GM23248 (cell line): ENCODE measurements around the gene CPLX3. TPM values are rescaled to one million over a fixed set of nuclear protein-coding genes. Genes with fewer than 3 reads are reported as not detected.

Experiments used
- DNase-seq: peaks from one replicate; pipeline ENCODE4 v3.0.0-alpha.2; 2015
- H2AFZ ChIP-seq: fragments of 200-600 bp; sonication (generic); 2 replicates; pipeline ENCODE4 v1.6.1; 2016; ENCODE audit warnings: antibody characterized with exemption
- H3F3A ChIP-seq: fragments of 200-600 bp; sonication (generic); 2 replicates; pipeline ENCODE4 v1.6.1; 2016; ENCODE audit warnings: mild to moderate bottlenecking, antibody characterized with exemption, mixed run types; ENCODE audit not compliant: insufficient read depth
- H3K27ac ChIP-seq: fragments of 200-600 bp; sonication (generic); 2 replicates; pipeline ENCODE4 v1.5.1; 2016; ENCODE audit warnings: mild to moderate bottlenecking
- H3K27me3 ChIP-seq: fragments of 200-600 bp; sonication (generic); replicated peaks from 2 replicates; pipeline ENCODE4 v1.6.1; 2016; ENCODE audit warnings: mild to moderate bottlenecking; ENCODE audit not compliant: insufficient read depth
- H3K36me3 ChIP-seq: fragments of 200-600 bp; sonication (generic); 2 replicates; pipeline ENCODE4 v1.6.1; 2016; ENCODE audit warnings: low read depth, mild to moderate bottlenecking
- H3K4me1 ChIP-seq: fragments of 200-600 bp; sonication (generic); 2 replicates; pipeline ENCODE4 v1.6.1; 2016; ENCODE audit warnings: mild to moderate bottlenecking; ENCODE audit not compliant: insufficient read depth
- H3K4me2 ChIP-seq: fragments of 200-600 bp; sonication (generic); one replicate; pipeline ENCODE4 v1.6.1; 2016; ENCODE audit warnings: mild to moderate bottlenecking; ENCODE audit not compliant: unreplicated experiment
- H3K4me3 ChIP-seq: fragments of 200-600 bp; sonication (generic); 2 replicates; pipeline ENCODE4 v1.5.1; 2016; ENCODE audit warnings: mild to moderate bottlenecking
- H3K79me2 ChIP-seq: fragments of 200-600 bp; sonication (generic); 2 replicates; pipeline ENCODE4 v1.6.1; 2016; ENCODE audit warnings: mild to moderate bottlenecking; ENCODE audit not compliant: insufficient read depth
- H3K9ac ChIP-seq: fragments of 200-600 bp; sonication (generic); 2 replicates; pipeline ENCODE4 v1.6.1; 2016; ENCODE audit warnings: mild to moderate bottlenecking
- H3K9me2 ChIP-seq: fragments of 200-600 bp; sonication (generic); 2 replicates; pipeline ENCODE4 v1.6.1; 2016; ENCODE audit warnings: mixed run types, mild to moderate bottlenecking, moderate library complexity; ENCODE audit not compliant: insufficient read depth
- H3K9me3 ChIP-seq: fragments of 200-600 bp; sonication (generic); one replicate; pipeline ENCODE4 v1.6.1; 2017; ENCODE audit warnings: low read depth
- H4K20me1 ChIP-seq: fragments of 200-600 bp; sonication (generic); 2 replicates; pipeline ENCODE4 v1.6.0; 2016; ENCODE audit not compliant: insufficient read depth
- EZH2 ChIP-seq: fragments of 200-600 bp; sonication (generic); IDR thresholded peaks from 2 replicates; pipeline ENCODE4 v1.6.1; 2018; ENCODE audit warnings: antibody characterized with exemption, mild to moderate bottlenecking; ENCODE audit not compliant: insufficient read depth, poor library complexity, severe bottlenecking
- EZH2phosphoT487 ChIP-seq: fragments of 200-600 bp; sonication (generic); IDR thresholded peaks from 2 replicates; pipeline ENCODE4 v1.6.1; 2018; ENCODE audit warnings: antibody characterized with exemption, moderate library complexity, mild to moderate bottlenecking, low read depth; ENCODE audit not compliant: insufficient read depth
- WGBS, 2 experiments: methylation state at CpG; one replicate each; pipeline ENCODE4 v1.1.6; 2015 to 2017; ENCODE audit warnings: low lambda C conversion rate in 2 of 2, low coverage in 1 of 2; ENCODE audit errors: missing lambda C conversion rate in 2 of 2; 5-methylcytosine and 5-hydroxymethylcytosine counted together
- in situ Hi-C: fragments of 300-500 bp; cut with MboI; formaldehyde crosslinking; loops from 2 replicates; pipeline ENCODE4 v1.15.0; 2020
- polyA plus RNA-seq: library from polyadenylated mRNA; unstranded; fragments of >200 nt; fragmentation: Nextera tagmentation; extraction: Ambion mirVana; gene quantifications from 2 replicates; pipeline ENCODE4 v1.2.1, GENCODE V29; 2016
- total RNA-seq: library from RNA; depleted of rRNA; stranded (reverse); fragments of >200 nt; shearing (Covaris generic); gene quantifications from 2 replicates; pipeline ENCODE4 v1.2.3, GENCODE V29; 2014

The CPLX3 gene
- total and polyA plus RNA-seq, 2 experiments from 2014 or later: not detected

DNA sequence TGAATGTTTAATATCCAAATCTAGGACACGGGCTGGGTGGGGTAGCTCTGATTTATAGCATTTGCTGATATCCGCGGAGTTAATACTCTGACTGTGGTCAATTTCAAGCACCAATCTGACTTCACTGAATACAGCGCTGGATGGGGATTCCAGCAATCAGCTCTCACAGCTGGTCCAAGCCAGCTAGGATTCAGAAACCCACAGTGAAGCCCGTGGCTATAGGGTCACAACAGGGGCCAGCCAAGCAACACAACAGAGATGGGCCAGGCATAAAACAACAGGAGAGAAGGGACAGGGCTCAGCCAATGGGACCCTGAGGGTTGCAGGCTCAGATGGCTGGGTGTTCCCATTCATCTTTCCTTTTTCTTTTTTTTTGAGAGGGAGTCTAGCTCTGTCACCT is 19.1 kb upstream of the CPLX3 start:
- Histone ChIP-seq H3F3A (no peaks in the 10 kb centered on the region), H3K4me3 (no peak overlapping the region), H3K4me2 (no peak overlapping the region), H3K36me3 (0 out of 2 replicates have a peak, but pooled peaks cover 5% of the 10 kb centered on the region), H2AFZ (no peak overlapping the region), H3K9ac (no peak overlapping the region), H4K20me1 (no peaks in the 10 kb centered on the region), H3K79me2 (no peaks in the 10 kb centered on the region), H3K4me1 (no peaks in the 10 kb centered on the region), H3K9me2 (no peaks in the 10 kb centered on the region), H3K9me3 (no peaks in the 10 kb centered on the region), H3K27ac (no peak overlapping the region), H3K27me3 (no peaks in the 10 kb centered on the region)
- WGBS, 2 experiments: 54 to 58% methylated on average over 5 of the region's 5 CpGs
- no peak for DNase-seq
- in situ Hi-C loops: no loop called here
- no peak for TF ChIP-seq EZH2
- no peak for TF ChIP-seq EZH2phosphoT487

DNA sequence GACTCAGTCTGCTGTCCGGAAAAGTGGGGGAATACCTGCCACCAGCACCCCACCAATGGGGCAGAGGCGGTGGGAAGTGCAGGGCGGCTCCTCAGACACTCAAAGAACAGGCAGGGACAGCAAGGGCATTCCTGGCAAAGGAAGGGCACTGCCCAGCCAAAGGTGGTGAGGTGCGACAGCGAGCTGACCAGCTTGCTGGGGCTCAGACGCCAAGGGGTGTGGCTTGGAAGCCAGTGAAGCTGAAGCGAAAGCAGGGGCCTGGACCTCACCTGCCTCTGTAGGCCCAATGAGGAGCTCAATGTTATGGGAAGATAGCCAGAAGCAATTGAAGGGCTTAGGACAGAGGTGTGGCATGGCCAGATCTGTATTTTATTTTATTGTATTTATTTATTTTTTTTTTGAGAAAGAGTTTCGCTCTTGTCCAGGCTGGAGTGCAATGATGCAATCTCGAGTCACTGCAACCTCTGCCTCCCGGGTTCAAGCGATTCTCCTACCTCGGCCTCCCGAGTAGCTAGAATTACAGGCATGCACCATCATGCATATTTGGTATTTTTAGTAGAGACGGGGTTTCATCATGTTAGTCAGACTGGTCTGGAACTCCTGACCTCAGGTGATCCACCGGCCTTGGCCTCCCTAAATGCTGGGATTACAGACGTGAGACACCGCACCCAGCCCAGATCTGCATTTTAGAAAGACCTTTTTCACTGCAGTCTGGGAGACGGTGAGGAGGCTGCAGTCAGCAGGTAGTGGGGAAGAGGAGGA is 18.2 kb upstream of the CPLX3 start:
- Histone ChIP-seq H4K20me1 (no peaks in the 10 kb centered on the region), H3K27ac (no peak overlapping the region), H3K9ac (no peak overlapping the region), H3K9me3 (no peaks in the 10 kb centered on the region), H3K36me3 (0 out of 2 replicates have a peak, but pooled peaks cover 5% of the 10 kb centered on the region), H3K4me1 (no peaks in the 10 kb centered on the region), H3K9me2 (no peaks in the 10 kb centered on the region), H2AFZ (no peak overlapping the region), H3K79me2 (no peaks in the 10 kb centered on the region), H3K4me2 (no peak overlapping the region), H3K4me3 (no peak overlapping the region), H3K27me3 (no peaks in the 10 kb centered on the region), H3F3A (no peaks in the 10 kb centered on the region)
- no peak for DNase-seq
- WGBS, 2 experiments: 74% methylated on average over 18 of the region's 18 CpGs
- no peak for TF ChIP-seq EZH2
- in situ Hi-C loops: no loop called here

DNA sequence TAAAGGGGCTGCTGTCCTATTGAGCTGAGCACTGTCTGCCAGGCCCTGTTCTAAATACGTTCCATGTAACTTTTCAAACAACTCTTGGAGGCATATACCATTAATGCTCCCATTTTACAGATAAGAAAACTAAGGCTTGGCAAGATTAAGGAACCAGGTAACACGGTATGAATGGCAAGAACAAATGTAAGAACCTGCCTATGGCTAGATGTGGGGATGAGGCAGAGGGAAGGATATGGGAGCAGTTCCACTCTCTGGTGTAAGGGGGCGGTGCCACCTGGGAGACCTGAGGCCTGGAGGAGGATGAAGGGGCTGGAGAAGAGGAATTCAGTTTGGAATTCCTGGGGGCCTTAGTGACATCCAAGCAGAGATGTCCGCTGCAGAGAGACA is 17.6 kb upstream of the CPLX3 start:
- 0 out of 2 replicates have a peak, but pooled peaks cover 5% of the 10 kb centered on the region for H3K36me3 ChIP-seq
- H3K4me3 ChIP-seq: no peak overlapping the region
- H3K79me2 ChIP-seq: no peaks in the 10 kb centered on the region
- H2AFZ ChIP-seq: no peak overlapping the region
- H3K4me1 ChIP-seq: no peaks in the 10 kb centered on the region
- no peaks in the 10 kb centered on the region for H3F3A ChIP-seq
- in situ Hi-C loops: no loop called here
- no peak for TF ChIP-seq EZH2
- no peak for TF ChIP-seq EZH2phosphoT487
- no peak overlapping the region for H3K9ac ChIP-seq
- H3K9me2 ChIP-seq: no peaks in the 10 kb centered on the region
- no peak overlapping the region for H3K27ac ChIP-seq
- H3K27me3 ChIP-seq: no peaks in the 10 kb centered on the region
- H4K20me1 ChIP-seq: no peaks in the 10 kb centered on the region
- WGBS, 2 experiments: 57 to 59% methylated on average over 4 of the region's 4 CpGs
- no peak overlapping the region for H3K4me2 ChIP-seq
- DNase-seq: no peak
- H3K9me3 ChIP-seq: no peaks in the 10 kb centered on the region

DNA sequence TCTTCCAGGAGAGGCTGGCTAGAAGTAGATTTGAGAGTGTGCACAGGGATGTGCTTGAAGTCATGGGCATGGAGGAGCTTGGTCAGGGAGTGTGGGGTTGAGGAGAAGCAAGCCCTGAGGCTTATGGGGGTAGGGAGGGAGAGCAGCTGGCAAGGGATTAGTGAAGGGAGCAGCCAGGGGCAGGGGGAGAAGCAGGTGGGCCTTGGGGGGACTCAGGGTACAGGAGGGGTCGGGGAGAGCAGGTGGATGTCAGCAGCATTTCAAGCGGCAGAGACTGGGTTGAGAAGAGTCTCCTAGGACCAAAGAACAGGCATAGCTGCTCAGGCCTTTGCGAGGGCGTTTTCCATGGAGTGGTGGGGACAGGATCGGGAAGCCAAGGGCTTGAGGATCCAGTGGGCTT is 17.2 kb upstream of the CPLX3 start:
- Histone ChIP-seq H3K9me2 (no peaks in the 10 kb centered on the region), H3K36me3 (0 out of 2 replicates have a peak, but pooled peaks cover under 1% of the 10 kb centered on the region), H3K27ac (no peak overlapping the region), H3K4me2 (no peak overlapping the region), H2AFZ (no peak overlapping the region), H3K9me3 (no peaks in the 10 kb centered on the region), H3K9ac (no peak overlapping the region), H3K4me3 (no peak overlapping the region), H3K4me1 (no peaks in the 10 kb centered on the region), H3K27me3 (no peaks in the 10 kb centered on the region), H4K20me1 (no peaks in the 10 kb centered on the region), H3F3A (no peaks in the 10 kb centered on the region), H3K79me2 (no peaks in the 10 kb centered on the region)
- no peak for TF ChIP-seq EZH2phosphoT487
- TF ChIP-seq EZH2: no peak
- 85 to 98% methylated on average over 3 to 5 of the region's 5 CpGs for whole genome bisulfite sequencing, 2 experiments
- in situ Hi-C loops: no loop called here
- no peak for DNase-seq
